HepG2 (cell line): ENCODE measurements around the gene MYCBPAP. TPM values are rescaled to one million over a fixed set of nuclear protein-coding genes. Genes with fewer than 3 reads are reported as not detected.
A peak's percentile ranks its signal among the peaks of the same experiment; 100 is the strongest.

Source experiments
- CSRNP1 ChIP-seq: sonication (generic); formaldehyde crosslinking; IDR thresholded peaks from 2 replicates; pipeline ENCODE4 v1.8.1; 2023; ENCODE audit warnings: mild to moderate bottlenecking, missing genetic modification reagents
- DNMT3B ChIP-seq: conservative IDR thresholded peaks from 2 replicates; pipeline ENCODE4 v1.6.1; 2016; ENCODE audit warnings: missing biosample characterization, control low read depth
- DRAP1 ChIP-seq: IDR thresholded peaks from 2 replicates; pipeline ENCODE4 v1.6.1; 2016; ENCODE audit warnings: missing genetic modification reagents, missing compliant biosample characterization
- HNRNPK ChIP-seq: fragments of 200-400 bp; formaldehyde crosslinking; IDR thresholded peaks from 2 replicates; pipeline ENCODE4 v1.6.1; 2018; ENCODE audit warnings: low read length, low read depth, moderate library complexity, mild to moderate bottlenecking; ENCODE audit not compliant: poor library complexity, severe bottlenecking
- HOXA7 ChIP-seq: sonication (generic); formaldehyde crosslinking; IDR thresholded peaks from 2 replicates; pipeline ENCODE4 v1.8.1; 2022; ENCODE audit warnings: mild to moderate bottlenecking, missing genetic modification reagents, moderate library complexity
- MED1 ChIP-seq: sonication (generic); formaldehyde crosslinking; IDR thresholded peaks from 2 replicates; pipeline ENCODE4 v1.4.0; 2020; ENCODE audit warnings: missing genetic modification reagents
- MTERF4 ChIP-seq: sonication (generic); formaldehyde crosslinking; IDR thresholded peaks from 2 replicates; pipeline ENCODE4 v1.8.0; 2023; ENCODE audit warnings: mild to moderate bottlenecking, missing genetic modification reagents
- NFAT5 ChIP-seq: sonication (generic); formaldehyde crosslinking; IDR thresholded peaks from 2 replicates; pipeline ENCODE4 v1.4.0; 2020; ENCODE audit warnings: missing genetic modification reagents
- NFATC3 ChIP-seq: sonication (generic); formaldehyde crosslinking; IDR thresholded peaks from 2 replicates; pipeline ENCODE4 v1.5.1; 2020; ENCODE audit warnings: mild to moderate bottlenecking, missing genetic modification reagents
- SNAPC5 ChIP-seq: sonication (generic); formaldehyde crosslinking; IDR thresholded peaks from 2 replicates; pipeline ENCODE4 v1.8.1; 2023; ENCODE audit warnings: mild to moderate bottlenecking, missing genetic modification reagents, borderline replicate concordance
- THAP9 ChIP-seq: sonication (generic); formaldehyde crosslinking; IDR thresholded peaks from 2 replicates; pipeline ENCODE4; 2020; ENCODE audit warnings: missing genetic modification reagents, mild to moderate bottlenecking, borderline replicate concordance
- ZNF749 ChIP-seq: sonication (generic); formaldehyde crosslinking; IDR thresholded peaks from 2 replicates; pipeline ENCODE4 v1.8.0; 2022; ENCODE audit warnings: mild to moderate bottlenecking, missing genetic modification reagents, moderate library complexity, borderline replicate concordance
- ZNF761 ChIP-seq: sonication (generic); formaldehyde crosslinking; conservative IDR thresholded peaks from 2 replicates; pipeline ENCODE4 v1.4.0; 2020; ENCODE audit warnings: mild to moderate bottlenecking, missing genetic modification reagents
- ZNF879 ChIP-seq: sonication (generic); formaldehyde crosslinking; IDR thresholded peaks from 2 replicates; pipeline ENCODE4 v1.8.1; 2023; ENCODE audit warnings: missing genetic modification reagents
- polyA plus RNA-seq, 8 experiments: library from polyadenylated mRNA; depleted of rRNA in 3 of 8; stranded (reverse) in 7 of 8; unstranded in 1 of 8; fragments of >200 nt; fragmentation: Illumina TruSeq in 4 of 8; extraction: Trizol in 4 of 8; gene quantifications; 2 replicates each; pipeline versions ENCODE4 v1.2.1 to v1.2.3, GENCODE V29; 2011 to 2016; ENCODE audit warnings: low read depth in 4 of 8, missing spikeins in 1 of 8, mixed read lengths in 1 of 8; ENCODE audit not compliant: insufficient read depth in 1 of 8
- total RNA-seq, 5 experiments: library from RNA; depleted of rRNA; stranded (reverse); fragments of >200 nt; fragmentation: Illumina TruSeq; extraction: Trizol; gene quantifications; 2 replicates each; pipeline ENCODE4 v1.2.3, GENCODE V29; 2016; ENCODE audit warnings: low read depth in 1 of 5

MYCBPAP gene
- total and polyA plus RNA-seq, 2 of the 13 experiments (the other 11 are each of a cell fraction or from before 2014, with no cell fraction given), result 0.22 to 0.24 TPM

GRCh38 chr17:50458701-50459676 is 49.2 kb upstream of the MYCBPAP start (continued):
- TF ChIP-seq MED1 (peak; percentile 82), MTERF4 (CRISPR knock-in tag) (no peak), DRAP1 (CRISPR knock-in tag) (peak; percentile 66), HOXA7 (CRISPR knock-in tag) (no peak), SNAPC5 (CRISPR knock-in tag) (no peak), ZNF749 (CRISPR knock-in tag) (peak; percentile 37; the same call in 1 of the 2 replicates), THAP9 (CRISPR knock-in tag) (peak; percentile 36; the same call in 1 of the 2 replicates), HNRNPK (no peak), ZNF879 (CRISPR knock-in tag) (no peak), NFAT5 (no peak), DNMT3B (CRISPR knock-in tag) (no peak; the same call in 1 of the 2 replicates), NFATC3 (CRISPR knock-in tag) (no peak), ZNF761 (no peak), CSRNP1 (CRISPR knock-in tag) (no peak)
